Astrocyte (in vitro differentiated cells and primary cell): Measurements from ENCODE around the gene RGMB.

Experiments
- EZH2 ChIP-seq: IDR thresholded peaks from 2 replicates; pipeline ENCODE4 v1.6.1; 2012; ENCODE audit warnings: mild to moderate bottlenecking, low read length, inconsistent platforms; ENCODE audit not compliant: insufficient read depth
- TF ChIP-seq, protein P1 (sequence below): IDR thresholded peaks from 2 replicates; pipeline ENCODE4 v1.5.1; 2011; ENCODE audit warnings: low read depth, mild to moderate bottlenecking, inconsistent platforms, low read length, moderate library complexity; ENCODE audit not compliant: insufficient read depth

- TF ChIP-seq, protein P1, sequence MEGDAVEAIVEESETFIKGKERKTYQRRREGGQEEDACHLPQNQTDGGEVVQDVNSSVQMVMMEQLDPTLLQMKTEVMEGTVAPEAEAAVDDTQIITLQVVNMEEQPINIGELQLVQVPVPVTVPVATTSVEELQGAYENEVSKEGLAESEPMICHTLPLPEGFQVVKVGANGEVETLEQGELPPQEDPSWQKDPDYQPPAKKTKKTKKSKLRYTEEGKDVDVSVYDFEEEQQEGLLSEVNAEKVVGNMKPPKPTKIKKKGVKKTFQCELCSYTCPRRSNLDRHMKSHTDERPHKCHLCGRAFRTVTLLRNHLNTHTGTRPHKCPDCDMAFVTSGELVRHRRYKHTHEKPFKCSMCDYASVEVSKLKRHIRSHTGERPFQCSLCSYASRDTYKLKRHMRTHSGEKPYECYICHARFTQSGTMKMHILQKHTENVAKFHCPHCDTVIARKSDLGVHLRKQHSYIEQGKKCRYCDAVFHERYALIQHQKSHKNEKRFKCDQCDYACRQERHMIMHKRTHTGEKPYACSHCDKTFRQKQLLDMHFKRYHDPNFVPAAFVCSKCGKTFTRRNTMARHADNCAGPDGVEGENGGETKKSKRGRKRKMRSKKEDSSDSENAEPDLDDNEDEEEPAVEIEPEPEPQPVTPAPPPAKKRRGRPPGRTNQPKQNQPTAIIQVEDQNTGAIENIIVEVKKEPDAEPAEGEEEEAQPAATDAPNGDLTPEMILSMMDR, result no peak
- TF ChIP-seq EZH2, result no peak
Observed at GRCh38 chr5:98794414-98795080, 21.1 kb downstream of the RGMB start.
